ENCODE measurements around the gene DIAPH1. TPM values are rescaled to one million over a fixed set of nuclear protein-coding genes. Genes with fewer than 3 reads are reported as not detected.

The DIAPH1 gene
- total RNA-seq, 1 donor from 2014 or later, result 20.4 TPM

- Mint-ChIP-seq H3K27ac (no peak overlapping the region), H3K4me1 (peaks cover 29% of the 10 kb centered on the region), H3K4me3 (peak overlapping the region; percentile 52), H3K9me3 (peaks cover 66% of the 10 kb centered on the region), H3K36me3 (peaks cover 72% of the 10 kb centered on the region), H3K27me3 (ENCODE audit: insufficient read depth, low read depth) (peaks cover 10% of the 10 kb centered on the region)
- H3K9me3 ChIP-seq (ENCODE audit: low read depth), result no peaks in the 10 kb centered on the region
- H3K79me2 ChIP-seq (ENCODE audit: low read depth), result peaks cover 27% of the 10 kb centered on the region
- H2AFZ ChIP-seq (replicated peaks), result no peak overlapping the region
- H3K9ac ChIP-seq, result no peak overlapping the region
- H3K27me3 ChIP-seq, result peaks cover 87% of the 10 kb centered on the region
- peaks cover 25% of the 10 kb centered on the region for H3K4me1 ChIP-seq
- peaks cover 60% of the 10 kb centered on the region for H4K20me1 ChIP-seq (ENCODE audit: low read depth)
- peaks cover 19% of the 10 kb centered on the region for H3F3A ChIP-seq (ENCODE audit: low read depth)
- H3K36me3 ChIP-seq, result no peaks in the 10 kb centered on the region
- no peak overlapping the region for H3K4me2 ChIP-seq
- no peak overlapping the region for H3K4me3 ChIP-seq
- DNase-seq (ENCODE audit: low spot score), result no peak
- H3K27ac ChIP-seq, result no peak overlapping the region
- TF ChIP-seq CTCF (IDR thresholded peaks at IDR 0.05) (no peak), EZH2 (IDR thresholded peaks at IDR 0.05) (no peak), EZH2phosphoT487 (IDR thresholded peaks at IDR 0.05) (no peak)
Measured at GRCh38 chr5:141489841-141490240, 129.0 kb downstream of the DIAPH1 start.

GRCh38 chr5:141488591-141489561 is 129.9 kb downstream of the DIAPH1 start, which contains the start of gene PCDHGC5:
Gene PCDHGC5 (plus strand): TSS chr5:141489081. CDS start chr5:141489241, 160 bp downstream.
- Histone ChIP-seq H3K9ac (no peak within 1 kb of the TSS), H3F3A (ENCODE audit: low read depth) (peaks cover 20% of the 10 kb centered on the region), H3K36me3 (no peaks in the 10 kb centered on the region), H3K4me1 (peaks cover 20% of the 10 kb centered on the region), H3K79me2 (ENCODE audit: low read depth) (peaks cover 29% of the 10 kb centered on the region), H3K9me3 (ENCODE audit: low read depth) (no peaks in the 10 kb centered on the region), H3K4me2 (no peak within 1 kb of the TSS), H3K27ac (no peak within 1 kb of the TSS), H3K27me3 (peaks cover 84% of the 10 kb centered on the region), H4K20me1 (ENCODE audit: low read depth) (peaks cover 69% of the 10 kb centered on the region), H2AFZ (replicated peaks) (no peak within 1 kb of the TSS), H3K4me3 (no peak within 1 kb of the TSS)
- no peak for TF ChIP-seq CTCF (IDR thresholded peaks at IDR 0.05)
- no peak for TF ChIP-seq EZH2 (IDR thresholded peaks at IDR 0.05)
- no peak for TF ChIP-seq EZH2phosphoT487 (IDR thresholded peaks at IDR 0.05)
- peaks cover 25% of the 10 kb centered on the region for H3K4me1 Mint-ChIP-seq
- peaks cover 69% of the 10 kb centered on the region for H3K9me3 Mint-ChIP-seq
- peaks cover 7% of the 10 kb centered on the region for H3K27me3 Mint-ChIP-seq (ENCODE audit: insufficient read depth, low read depth)
- H3K36me3 Mint-ChIP-seq, result peaks cover 72% of the 10 kb centered on the region
- peak within 1 kb of the TSS; percentile 12 for H3K27ac Mint-ChIP-seq
- no peak for DNase-seq (ENCODE audit: low spot score)
- H3K4me3 Mint-ChIP-seq, result peak within 1 kb of the TSS; percentile 52

- peaks cover 21% of the 10 kb centered on the region for H3K4me1 ChIP-seq
- no peak overlapping the region for H3K9ac ChIP-seq
- no peak for DNase-seq (ENCODE audit: low spot score)
- peaks cover 40% of the 10 kb centered on the region for H3K79me2 ChIP-seq (ENCODE audit: low read depth)
- peaks cover 6% of the 10 kb centered on the region for H3K27me3 Mint-ChIP-seq (ENCODE audit: insufficient read depth, low read depth)
- no peaks in the 10 kb centered on the region for H3K36me3 ChIP-seq
- H3K4me3 ChIP-seq, result no peak overlapping the region
- no peak overlapping the region for H3K27ac Mint-ChIP-seq
- peaks cover 28% of the 10 kb centered on the region for H3F3A ChIP-seq (ENCODE audit: low read depth)
- H3K36me3 Mint-ChIP-seq, result peaks cover 77% of the 10 kb centered on the region
- H3K9me3 ChIP-seq (ENCODE audit: low read depth), result no peaks in the 10 kb centered on the region
- peaks cover 72% of the 10 kb centered on the region for H4K20me1 ChIP-seq (ENCODE audit: low read depth)
- peaks cover 77% of the 10 kb centered on the region for H3K9me3 Mint-ChIP-seq
- H3K27ac ChIP-seq, result no peak overlapping the region
- H3K4me2 ChIP-seq, result no peak overlapping the region
- peaks cover 30% of the 10 kb centered on the region for H3K4me1 Mint-ChIP-seq
- no peak overlapping the region for H2AFZ ChIP-seq (replicated peaks)
- no peak for TF ChIP-seq CTCF (IDR thresholded peaks at IDR 0.05)
- TF ChIP-seq EZH2 (IDR thresholded peaks at IDR 0.05), result no peak
- TF ChIP-seq EZH2phosphoT487 (IDR thresholded peaks at IDR 0.05), result no peak
- H3K27me3 ChIP-seq, result peaks cover 67% of the 10 kb centered on the region
- peak overlapping the region; percentile 8 for H3K4me3 Mint-ChIP-seq
Measured at GRCh38 chr5:141487131-141487530, 131.7 kb downstream of the DIAPH1 start.

Measured in neural progenitor cell (in vitro differentiated cells).